OCI-LY1 (cell line): ENCODE measurements around the gene CRTC1.

Experiments used
- CTCF ChIP-seq: fragments of 200-600 bp; sonication (generic), shearing (Covaris generic); IDR thresholded peaks from 2 replicates; pipeline ENCODE4 v1.5.1; 2017; ENCODE audit warnings: mild to moderate bottlenecking, antibody characterized with exemption, low read length, moderate library complexity, mixed read lengths
- EZH2 ChIP-seq: fragments of 200-600 bp; sonication (generic), shearing (Covaris generic); IDR thresholded peaks from 2 replicates; pipeline ENCODE4 v1.8.0; 2017; ENCODE audit warnings: borderline replicate concordance, mixed run types, mild to moderate bottlenecking, antibody characterized with exemption, low read length, moderate library complexity, mixed read lengths

- TF ChIP-seq CTCF (peak; percentile 39; the same call in 1 of the 2 replicates), EZH2 (no peak)
These were observed 10.7 kb upstream of the CRTC1 start for GRCh38 chr19:18672606-18673337.
